B cell (primary cell): ENCODE measurements around the gene IGSF3.

ENCODE experiments used
- EZH2 ChIP-seq: IDR thresholded peaks from 2 replicates; pipeline ENCODE4 v1.6.1; 2012; ENCODE audit warnings: borderline replicate concordance, low read depth, mild to moderate bottlenecking, moderate library complexity, low read length; ENCODE audit not compliant: insufficient read depth, poor library complexity, severe bottlenecking
- TF ChIP-seq, protein P1 (sequence below): fragments of 200-600 bp; IDR thresholded peaks from one replicate; pipeline ENCODE4 v1.8.0; 2022; ENCODE audit warnings: antibody characterized with exemption, mild to moderate bottlenecking

DNA sequence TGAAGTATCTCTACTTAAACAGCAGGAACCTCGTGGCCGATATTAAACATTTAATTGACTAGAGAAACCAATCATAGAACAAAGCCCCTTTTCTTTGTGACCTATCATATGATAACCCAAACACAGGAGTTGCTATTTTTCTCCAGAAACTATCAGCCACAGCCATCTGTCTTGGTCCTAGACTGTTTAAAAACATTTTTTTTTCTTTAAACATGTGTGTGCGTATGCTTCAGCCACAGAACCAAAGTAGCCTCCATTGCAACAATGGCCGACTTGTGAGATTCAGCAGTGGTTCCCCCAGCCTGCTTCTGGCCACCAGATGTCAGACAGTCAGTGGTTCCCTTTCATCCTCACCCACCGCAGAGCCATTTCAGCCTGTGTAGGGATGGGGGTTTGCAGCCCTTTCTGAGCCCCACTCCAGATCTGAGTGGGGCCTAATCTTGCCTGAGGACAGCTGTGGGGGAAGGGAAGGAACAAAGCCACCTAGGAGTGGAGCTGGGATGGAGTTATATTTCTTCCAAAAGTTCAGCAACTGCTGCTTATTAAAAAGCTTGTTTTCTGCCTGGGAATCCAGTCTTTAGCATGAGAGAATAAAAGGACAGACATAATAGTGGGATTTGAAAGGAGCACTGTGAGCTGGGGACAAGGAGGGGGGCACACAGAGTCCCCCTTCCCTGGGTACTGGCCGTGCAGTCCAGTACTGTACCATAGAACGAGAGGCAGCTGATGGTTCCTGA is 11.7 kb upstream of the IGSF3 start:
- TF ChIP-seq, protein P1, sequence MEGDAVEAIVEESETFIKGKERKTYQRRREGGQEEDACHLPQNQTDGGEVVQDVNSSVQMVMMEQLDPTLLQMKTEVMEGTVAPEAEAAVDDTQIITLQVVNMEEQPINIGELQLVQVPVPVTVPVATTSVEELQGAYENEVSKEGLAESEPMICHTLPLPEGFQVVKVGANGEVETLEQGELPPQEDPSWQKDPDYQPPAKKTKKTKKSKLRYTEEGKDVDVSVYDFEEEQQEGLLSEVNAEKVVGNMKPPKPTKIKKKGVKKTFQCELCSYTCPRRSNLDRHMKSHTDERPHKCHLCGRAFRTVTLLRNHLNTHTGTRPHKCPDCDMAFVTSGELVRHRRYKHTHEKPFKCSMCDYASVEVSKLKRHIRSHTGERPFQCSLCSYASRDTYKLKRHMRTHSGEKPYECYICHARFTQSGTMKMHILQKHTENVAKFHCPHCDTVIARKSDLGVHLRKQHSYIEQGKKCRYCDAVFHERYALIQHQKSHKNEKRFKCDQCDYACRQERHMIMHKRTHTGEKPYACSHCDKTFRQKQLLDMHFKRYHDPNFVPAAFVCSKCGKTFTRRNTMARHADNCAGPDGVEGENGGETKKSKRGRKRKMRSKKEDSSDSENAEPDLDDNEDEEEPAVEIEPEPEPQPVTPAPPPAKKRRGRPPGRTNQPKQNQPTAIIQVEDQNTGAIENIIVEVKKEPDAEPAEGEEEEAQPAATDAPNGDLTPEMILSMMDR: no peak
- no peak for TF ChIP-seq EZH2
